ENCODE results near the gene RIMBP3B.
"Not testable (repeated sequence)": the region's sequence is repeated elsewhere in the genome, so short reads cannot be mapped to it uniquely, and the experiment has no call there.

GRCh38 chr22:21394613-21395012 lies 11.1 kb downstream of the RIMBP3B start:
- TF ChIP-seq CTCF, POLR2A (IDR thresholded peaks at IDR 0.05): not testable (repeated sequence)
